B cell (primary cell): ENCODE results near the gene BEGAIN.

Experiments used
- CTCF ChIP-seq: fragments of 200-600 bp; IDR thresholded peaks from one replicate; pipeline ENCODE4 v1.8.0; 2022; ENCODE audit warnings: antibody characterized with exemption, mild to moderate bottlenecking
- EZH2 ChIP-seq: IDR thresholded peaks from 2 replicates; pipeline ENCODE4 v1.6.1; 2012; ENCODE audit warnings: borderline replicate concordance, low read depth, mild to moderate bottlenecking, moderate library complexity, low read length; ENCODE audit not compliant: insufficient read depth, poor library complexity, severe bottlenecking

DNA sequence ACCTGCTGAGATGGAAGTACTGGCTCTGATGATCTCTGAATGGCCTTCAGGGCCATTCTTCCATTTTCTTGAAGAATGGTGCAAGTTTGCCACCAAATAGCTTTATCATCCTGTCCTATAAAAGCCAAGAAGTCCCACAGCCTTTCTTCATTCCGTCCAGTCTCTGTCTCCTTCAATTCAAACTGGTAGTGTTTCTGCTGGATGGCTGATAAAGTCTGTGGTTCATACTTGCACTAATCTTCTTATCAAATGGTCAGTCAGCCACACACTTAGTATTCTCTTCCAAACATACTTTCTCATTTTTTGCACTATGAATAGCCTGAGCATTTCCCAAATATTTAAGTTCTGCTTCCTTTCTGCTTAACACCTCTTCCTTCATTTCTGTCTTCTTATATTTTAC is 39.4 kb upstream of the BEGAIN start:
- TF ChIP-seq CTCF (no peak), EZH2 (no peak)
